A172 (cell line): ENCODE data around the gene CRYBG2. TPM values are rescaled to one million over a fixed set of nuclear protein-coding genes. Genes with fewer than 3 reads are reported as not detected.

Experiments used
- DNase-seq: peaks from one replicate; pipeline ENCODE4 v3.0.0-alpha.2; 2015; ENCODE audit warnings: low spot score
- total RNA-seq: library from RNA; depleted of rRNA; stranded (reverse); fragments of >200 nt; shearing (Covaris generic); gene quantifications from 2 replicates; pipeline ENCODE4 v1.2.3, GENCODE V29; 2014; rRNA removed

Gene CRYBG2
- total RNA-seq, 1 experiment from 2014 or later, result 0.17 TPM

DNA sequence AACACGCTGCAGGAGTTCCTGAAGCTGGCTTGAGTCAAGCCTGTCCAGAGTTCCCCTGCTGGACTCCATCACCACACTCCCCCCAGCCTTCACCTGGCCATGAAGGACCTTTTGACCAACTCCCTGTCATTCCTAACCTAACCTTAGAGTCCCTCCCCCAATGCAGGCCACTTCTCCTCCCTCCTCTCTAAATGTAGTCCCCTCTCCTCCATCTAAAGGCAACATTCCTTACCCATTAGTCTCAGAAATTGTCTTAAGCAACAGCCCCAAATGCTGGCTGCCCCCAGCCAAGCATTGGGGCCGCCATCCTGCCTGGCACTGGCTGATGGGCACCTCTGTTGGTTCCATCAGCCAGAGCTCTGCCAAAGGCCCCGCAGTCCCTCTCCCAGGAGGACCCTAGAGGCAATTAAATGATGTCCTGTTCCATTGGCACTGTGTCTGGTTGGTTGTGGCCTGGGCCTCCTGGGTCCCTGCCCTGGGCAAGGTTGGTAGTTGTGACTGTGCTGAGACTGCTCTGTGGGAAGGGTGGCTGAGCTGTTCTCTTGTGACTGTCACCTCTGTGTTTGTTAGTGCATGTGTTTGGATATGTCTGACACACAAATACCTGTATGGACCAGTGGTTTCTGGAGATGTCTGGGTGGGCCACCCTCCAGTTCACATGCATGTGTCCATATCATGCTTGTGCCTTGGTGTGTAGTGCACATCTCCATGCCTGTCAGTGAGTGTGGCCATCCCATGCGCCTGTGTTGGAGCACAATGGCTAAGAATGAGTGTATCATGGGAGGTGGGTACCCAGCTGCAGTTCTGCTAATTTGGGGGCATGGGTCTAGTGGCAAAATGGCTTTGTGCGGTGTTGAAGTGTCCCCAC is 72.6 kb downstream of the CRYBG2 start:
- no peak for DNase-seq

DNA sequence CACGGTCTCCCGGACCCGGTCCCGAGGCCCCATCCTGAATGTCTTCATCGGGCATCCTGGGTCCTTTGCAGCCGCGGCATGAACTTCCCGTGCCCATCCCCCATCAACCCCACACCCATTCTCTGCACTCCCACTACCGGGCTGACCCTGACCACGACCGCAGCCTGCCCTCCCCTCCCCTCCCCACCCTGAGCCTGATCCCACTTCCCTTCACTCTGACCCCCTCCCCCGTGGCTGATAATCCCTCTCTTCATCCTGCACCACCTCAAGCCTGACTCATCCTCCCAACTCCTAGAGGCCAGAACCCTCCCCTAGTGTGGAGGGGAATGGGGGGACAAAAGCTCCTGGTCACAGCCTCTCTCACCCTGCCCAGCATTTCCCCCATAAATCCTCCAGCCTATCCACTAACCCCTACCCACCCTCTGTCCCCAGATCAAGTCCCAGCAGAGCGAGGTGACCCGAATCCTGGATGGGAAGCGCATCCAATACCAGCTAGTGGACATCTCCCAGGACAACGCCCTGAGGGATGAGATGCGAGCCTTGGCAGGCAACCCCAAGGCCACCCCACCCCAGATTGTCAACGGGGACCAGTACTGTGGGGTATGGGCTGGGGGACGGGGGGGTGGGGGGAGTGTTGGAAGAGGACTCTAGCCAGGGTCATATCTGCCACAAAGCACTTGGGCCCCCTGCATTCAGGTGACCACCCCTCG is 73.4 kb downstream of the CRYBG2 start:
- peak; percentile 61 for DNase-seq

DNA sequence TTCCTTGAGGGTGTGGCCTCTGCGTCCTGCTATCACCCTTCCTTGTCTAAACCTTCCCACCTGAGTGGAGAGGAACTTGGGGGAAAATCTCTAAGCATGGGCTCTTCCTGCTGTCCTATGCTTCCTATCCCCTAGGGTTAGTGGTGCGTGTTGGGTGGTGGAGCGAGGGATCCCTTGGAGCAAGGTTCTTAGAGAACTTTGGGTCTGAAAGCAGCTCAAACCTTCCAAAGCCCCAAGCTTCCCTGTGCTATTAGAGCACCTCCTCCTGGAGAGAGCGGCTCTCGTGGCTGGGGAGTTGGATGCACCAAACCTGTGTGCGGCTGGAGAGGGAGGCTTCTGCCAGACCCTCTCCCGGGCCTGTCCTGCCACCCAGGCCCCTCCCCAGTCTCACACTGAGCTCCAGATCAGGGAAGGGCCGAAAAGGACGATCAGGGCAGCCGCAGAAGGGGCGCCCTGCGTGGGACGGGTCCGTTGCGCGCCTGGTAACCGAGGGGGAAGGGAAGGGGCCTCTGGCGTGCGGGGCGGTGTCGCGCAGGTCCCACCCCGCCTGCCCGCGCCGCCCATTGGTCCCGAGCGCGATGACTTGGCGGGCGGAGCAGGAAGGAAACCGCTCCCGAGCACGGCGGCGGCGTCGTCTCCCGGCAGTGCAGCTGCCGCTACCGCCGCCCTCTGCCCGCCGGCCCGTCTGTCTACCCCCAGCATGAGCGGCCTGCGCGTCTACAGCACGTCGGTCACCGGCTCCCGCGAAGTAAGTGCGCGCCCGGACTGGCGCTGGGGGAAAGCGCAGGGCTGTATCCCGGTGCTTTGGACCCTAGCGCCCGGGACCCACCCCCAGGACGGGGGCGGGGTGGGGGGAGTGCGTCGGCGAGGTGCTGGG is 74.2 kb downstream of the CRYBG2 start, which contains the start of gene SH3BGRL3:
TSS of gene SH3BGRL3 (plus strand) at position 631 of the 877 bp plus-strand sequence. CDS start at position 701, 70 bp downstream.
- peak; percentile 54 for DNase-seq

DNA sequence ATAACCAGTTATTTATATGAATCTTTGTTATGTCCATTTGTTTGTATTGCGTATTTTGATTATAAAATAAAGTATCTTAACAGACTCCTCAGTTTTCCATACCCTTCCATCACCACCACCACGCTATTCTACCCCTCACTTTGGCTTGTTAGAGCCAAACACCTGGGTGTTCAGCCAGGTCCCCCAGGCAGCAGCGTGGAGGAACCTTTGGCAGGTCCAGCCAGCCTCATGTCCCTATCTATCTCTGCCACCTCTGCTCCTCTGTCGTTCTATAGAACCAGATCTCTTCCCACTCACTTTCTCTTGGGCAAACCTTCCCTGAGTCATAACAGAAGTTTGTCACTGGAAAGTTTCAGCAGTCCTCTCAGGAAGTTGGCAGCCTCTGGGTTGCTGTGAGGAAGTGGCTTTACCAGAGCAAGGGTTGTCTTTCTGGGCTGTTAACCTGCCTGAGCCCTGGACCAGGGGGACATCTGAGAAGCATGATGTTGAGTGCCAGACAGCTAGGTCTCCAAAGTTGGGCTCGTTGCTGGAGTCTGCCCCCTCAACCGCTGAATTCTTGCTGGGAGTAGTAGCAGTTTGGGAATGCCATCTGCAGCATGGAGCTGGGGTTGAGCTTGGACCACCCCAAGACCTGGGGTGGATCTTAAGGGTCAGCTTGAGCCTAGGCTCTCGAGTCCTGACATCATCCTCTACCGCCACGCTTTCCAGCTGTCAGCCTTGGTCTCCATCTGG is 75.0 kb downstream of the CRYBG2 start:
- DNase-seq, result peak; percentile 62

DNA sequence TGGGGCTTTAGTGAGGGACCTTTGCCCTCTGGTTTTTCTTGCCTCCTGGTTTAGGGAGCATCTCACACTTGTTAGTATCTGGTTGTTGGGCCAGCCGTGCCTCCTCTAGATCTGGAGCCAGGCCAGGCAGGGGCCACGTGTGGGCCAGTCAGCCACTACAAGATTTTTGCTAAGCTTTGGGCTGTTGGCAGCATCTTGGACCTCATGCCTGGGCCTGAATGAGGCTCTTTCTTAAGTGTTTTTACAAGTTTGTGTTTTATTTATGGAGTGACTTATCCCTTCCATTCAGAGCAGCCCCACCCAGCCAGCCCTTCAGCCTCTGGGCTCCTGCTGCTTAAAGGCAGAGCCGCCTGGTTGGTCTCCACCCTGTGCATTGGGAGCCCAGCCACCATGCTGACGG is 75.6 kb downstream of the CRYBG2 start:
- DNase-seq, result peak; percentile 65

DNA sequence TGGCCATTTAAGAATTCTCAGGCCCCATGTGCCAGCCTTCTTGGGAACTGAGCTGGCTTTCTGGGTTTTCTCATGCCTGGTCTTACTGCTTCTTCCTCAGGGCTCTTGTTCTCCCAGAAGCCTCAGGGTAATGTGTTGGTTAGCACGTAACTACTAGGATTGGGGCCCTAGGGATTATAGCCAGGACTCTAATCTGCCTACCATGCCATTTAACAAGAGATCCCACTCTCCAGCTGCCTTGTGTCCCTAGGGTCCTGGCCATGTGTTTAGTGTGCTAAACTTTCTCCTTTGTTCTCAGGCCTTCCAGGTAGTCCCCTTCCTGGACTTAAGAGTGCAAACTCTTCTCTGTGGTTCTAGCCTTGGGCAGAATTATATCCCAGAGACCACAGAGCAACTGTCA is 76.2 kb downstream of the CRYBG2 start:
- DNase-seq, result no peak

DNA sequence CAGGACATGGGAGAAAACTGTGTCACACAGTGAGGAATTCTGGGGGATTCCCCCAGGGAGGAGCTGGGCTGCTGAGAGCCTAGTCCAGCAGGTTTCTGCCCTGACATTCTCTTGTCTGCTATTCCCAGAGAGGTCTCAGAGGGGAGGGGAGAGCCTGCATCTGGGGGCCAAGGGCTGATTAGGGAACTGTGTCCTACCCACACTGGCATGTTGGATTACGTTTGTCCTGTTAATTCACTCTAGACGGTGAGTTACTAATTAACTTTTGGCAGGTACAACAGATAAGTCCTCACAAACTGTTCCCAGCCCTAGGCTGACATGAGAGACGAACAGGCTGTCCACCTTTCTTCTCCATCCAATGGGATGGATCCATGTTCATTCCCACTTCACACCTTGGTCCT is 76.7 kb downstream of the CRYBG2 start:
- no peak for DNase-seq

DNA sequence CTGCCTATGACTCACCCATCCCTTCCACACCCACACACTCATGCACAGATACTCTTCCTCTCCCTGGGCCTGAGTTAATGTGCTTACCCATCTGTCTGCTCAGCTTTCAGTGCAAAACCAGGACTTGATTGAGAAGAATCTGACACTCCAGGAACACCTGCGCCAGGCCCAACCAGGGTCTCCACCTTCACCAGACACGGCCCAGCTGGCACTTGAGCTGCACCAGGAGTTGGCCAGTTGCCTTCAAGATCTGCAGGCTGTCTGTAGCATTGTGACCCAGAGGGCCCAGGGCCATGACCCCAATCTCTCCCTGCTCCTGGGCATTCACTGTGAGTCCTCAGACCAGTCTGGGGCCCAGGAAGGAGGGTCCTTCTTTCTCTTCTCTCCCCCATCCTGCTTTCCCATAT is 77.5 kb downstream of the CRYBG2 start:
- DNase-seq, result no peak

DNA sequence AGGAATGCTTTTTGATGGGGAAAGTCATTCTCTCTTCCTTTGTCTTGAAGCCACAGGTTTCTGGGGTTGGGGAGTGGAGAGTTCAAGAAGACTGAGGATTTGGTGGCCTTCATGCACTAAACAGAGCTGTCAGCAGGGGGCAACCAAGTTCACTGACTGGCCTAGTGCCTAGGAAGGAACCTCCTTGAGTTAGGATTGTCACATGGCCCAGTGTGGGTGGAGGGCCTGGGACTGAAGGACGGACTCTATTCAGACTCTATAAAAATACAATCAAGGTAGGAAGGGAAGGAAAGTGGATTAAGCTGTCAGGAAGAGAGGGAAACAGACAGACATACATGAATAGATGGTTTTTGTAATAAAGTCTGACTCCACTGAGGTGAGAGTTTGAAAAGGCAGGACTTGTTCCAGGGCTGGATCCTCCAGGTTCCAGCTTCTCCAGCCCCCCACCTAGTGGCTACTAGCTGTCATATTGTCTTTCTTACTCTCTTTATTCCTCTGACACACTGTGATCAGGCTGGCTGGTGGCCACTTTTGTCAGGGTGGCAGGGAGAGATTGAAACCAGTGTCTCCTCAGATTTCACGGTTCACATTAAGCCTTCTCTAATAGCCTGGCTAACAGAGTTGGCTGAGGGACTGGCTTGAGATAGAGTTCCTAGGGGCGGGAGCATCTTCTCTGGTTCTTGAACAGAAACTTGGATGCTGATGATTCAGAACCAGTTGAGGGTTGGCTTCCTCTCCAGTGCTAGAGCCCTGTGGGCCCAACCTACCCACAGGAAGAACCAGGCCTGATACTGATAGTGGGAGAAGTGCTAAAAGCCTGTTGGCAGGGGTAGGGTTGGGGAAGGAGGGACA is 78.1 kb downstream of the CRYBG2 start:
- DNase-seq, result peak; percentile 91

DNA sequence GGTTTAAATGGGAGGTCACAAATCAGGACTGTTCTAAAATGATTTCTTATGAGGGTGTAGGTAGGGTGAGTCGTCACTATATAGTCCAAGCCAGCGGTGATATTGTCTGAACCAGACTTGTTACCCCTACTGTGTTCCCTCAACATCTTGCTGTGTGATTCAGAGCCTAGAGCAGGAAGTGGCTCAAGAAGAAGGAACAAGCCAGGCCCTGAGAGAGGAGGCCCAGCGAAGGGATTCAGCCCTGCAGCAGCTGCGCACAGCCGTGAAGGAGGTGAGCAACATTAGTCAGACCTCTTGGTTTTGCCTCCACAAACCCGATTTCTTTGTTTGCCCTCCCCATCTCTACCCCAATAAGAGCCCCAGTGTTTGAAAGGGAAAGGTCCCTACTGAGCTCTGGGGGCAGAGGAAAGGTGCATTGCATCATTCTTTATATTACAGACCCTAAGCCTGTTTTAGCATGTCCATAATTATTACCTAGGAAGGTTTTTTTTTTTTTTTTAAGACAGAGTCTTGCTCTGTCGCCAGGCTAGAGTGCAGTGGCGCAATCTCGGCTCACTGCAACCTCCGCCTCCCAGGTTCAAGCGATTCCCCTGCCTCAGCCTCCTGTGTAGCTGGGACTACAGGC is 79.0 kb downstream of the CRYBG2 start:
- DNase-seq, result no peak

Other genes starting within 250 kb of the CRYBG2 start
- gene PDIK1L, start 242.3 kb downstream of the CRYBG2 start, total RNA-seq, result 4.4 and 6.1 TPM in 2 replicates
- gene FAM110D, start 195.1 kb downstream of the CRYBG2 start, total RNA-seq, result 0.62 TPM in 1 of 2 replicates, not detected in the other
- not detected in 2 replicates for gene C1orf232, start 185.2 kb downstream of the CRYBG2 start, total RNA-seq
- gene ZNF593, start 184.2 kb downstream of the CRYBG2 start, total RNA-seq, result 12.9 and 18.1 TPM in 2 replicates
- gene ZNF593OS, start 182.3 kb downstream of the CRYBG2 start, total RNA-seq, result not detected in 2 replicates
- gene CNKSR1, start 176.6 kb downstream of the CRYBG2 start, total RNA-seq, result not detected in 2 replicates
- not detected in 2 replicates for gene CATSPER4, start 163.5 kb downstream of the CRYBG2 start, total RNA-seq
- gene CEP85, start 119.9 kb downstream of the CRYBG2 start, total RNA-seq, result 13.4 and 18.0 TPM in 2 replicates
- 71.8 and 77.5 TPM in 2 replicates for gene SH3BGRL3, start 74.0 kb downstream of the CRYBG2 start, total RNA-seq
- gene UBXN11, start 47.5 kb downstream of the CRYBG2 start, total RNA-seq, result 2.9 and 7.6 TPM in 2 replicates
- gene CD52, start 36.2 kb downstream of the CRYBG2 start, total RNA-seq, result not detected in 2 replicates
- gene ZNF683, start 18.6 kb upstream of the CRYBG2 start, total RNA-seq, result not detected in 2 replicates
- gene LIN28A, start 56.7 kb upstream of the CRYBG2 start, total RNA-seq, result not detected in 2 replicates
- gene DHDDS, start 78.2 kb upstream of the CRYBG2 start, total RNA-seq, result 36.1 and 61.3 TPM in 2 replicates
- gene HMGN2, start 118.3 kb upstream of the CRYBG2 start, total RNA-seq, result 470 and 477 TPM in 2 replicates
- gene RPS6KA1, start 175.6 kb upstream of the CRYBG2 start, total RNA-seq, result 14.6 and 22.2 TPM in 2 replicates